Prostate gland (tissue), 2 donors: ENCODE measurements around the gene PGF. TPM values are rescaled to one million over a fixed set of nuclear protein-coding genes. Genes with fewer than 3 reads are reported as not detected.

Source experiments
- DNase-seq: peaks from one replicate; pipeline ENCODE4 v3.0.0-alpha.2; 2019; ENCODE audit warnings: low spot score
- H3K27ac ChIP-seq, 2 donors: fragments of 200-600 bp; sonication (generic); 2 replicates each; pipeline ENCODE4 v1.5.1; 2017 to 2019
- H3K27me3 ChIP-seq: fragments of 200-600 bp; sonication (generic); replicated peaks from 2 replicates; pipeline ENCODE4 v1.5.1; 2019; ENCODE audit not compliant: insufficient read depth
- H3K36me3 ChIP-seq, 2 donors: fragments of 200-600 bp; sonication (generic); 1 replicate in 1 of 2; 2 replicates in 1 of 2; pipeline versions ENCODE4 v1.5.1 to v1.8.1; 2017 to 2019
- H3K4me1 ChIP-seq: fragments of 200-600 bp; sonication (generic); replicated peaks from 2 replicates; pipeline ENCODE4 v1.5.1; 2019
- H3K4me3 ChIP-seq, 2 donors: fragments of 200-600 bp; sonication (generic); 2 replicates each; pipeline ENCODE4 v1.5.1; 2017 to 2019
- H3K9me3 ChIP-seq: fragments of 200-600 bp; sonication (generic); 2 replicates; pipeline ENCODE4 v1.5.1; 2017
- CTCF ChIP-seq, 4 experiments: fragments of 200-600 bp in 2 of 4; fragments of 450-650 bp in 2 of 4; sonication (generic) in 2 of 4; IDR thresholded peaks; 1 replicate in 3 of 4; 2 replicates in 1 of 4; pipeline ENCODE4 v1.5.1; 2016 to 2019; ENCODE audit warnings: antibody characterized with exemption in 4 of 4, mild to moderate bottlenecking in 2 of 4, moderate library complexity in 2 of 4
- POLR2A ChIP-seq: fragments of 450-650 bp; IDR thresholded peaks from one replicate; pipeline ENCODE4 v1.6.1; 2016; ENCODE audit warnings: antibody characterized with exemption, mild to moderate bottlenecking
- POLR2AphosphoS5 ChIP-seq: sonication (generic); formaldehyde crosslinking; IDR thresholded peaks from one replicate; pipeline ENCODE4 v1.6.1; 2017; ENCODE audit warnings: antibody characterized with exemption
- WGBS: methylation state at CpG from one replicate; pipeline ENCODE4 v1.1.5; 2018; 5-methylcytosine and 5-hydroxymethylcytosine counted together
- intact Hi-C: fragments of 100-400 bp; cut with DNase I; formaldehyde crosslinking; loops from one replicate; pipeline ENCODE4 v1.14.2; 2022
- total RNA-seq, 2 donors: library from RNA; depleted of rRNA; stranded (reverse); fragments of >200 nt; gene quantifications; one replicate each; pipeline ENCODE4 v1.1.0, GENCODE V29; 2016

PGF gene
- total RNA-seq, 2 donors from 2014 or later, result 7.9 to 16.2 TPM

- intact Hi-C loops, result no loop called here
- no peak for DNase-seq
- no peaks in the 10 kb centered on the region for H3K36me3 ChIP-seq
- H3K27me3 ChIP-seq, result no peaks in the 10 kb centered on the region
- H3K27ac ChIP-seq, result no peak overlapping the region
- no peak for TF ChIP-seq POLR2AphosphoS5
- TF ChIP-seq CTCF (IDR thresholded peaks at IDR 0.05), result no peak
- TF ChIP-seq POLR2A, result no peak
- 77% methylated on average over 15 of the region's 15 CpGs for WGBS
- H3K4me1 ChIP-seq, result no peaks in the 10 kb centered on the region
- H3K4me3 ChIP-seq, result no peak overlapping the region
- no peaks in the 10 kb centered on the region for H3K9me3 ChIP-seq
Observed at GRCh38 chr14:74951443-74952179, 3.8 kb downstream of the PGF start.

GRCh38 chr14:74950795-74951442 is 4.5 kb downstream of the PGF start:
- no peak overlapping the region for H3K4me3 ChIP-seq
- H3K36me3 ChIP-seq, result no peaks in the 10 kb centered on the region
- H3K9me3 ChIP-seq, result no peaks in the 10 kb centered on the region
- WGBS, result 75% methylated on average over 9 of the region's 9 CpGs
- no peak overlapping the region for H3K27ac ChIP-seq
- no peaks in the 10 kb centered on the region for H3K4me1 ChIP-seq
- H3K27me3 ChIP-seq, result no peaks in the 10 kb centered on the region
- intact Hi-C loops, result no loop called here
- no peak for TF ChIP-seq POLR2A
- TF ChIP-seq POLR2AphosphoS5, result no peak
- no peak for TF ChIP-seq CTCF (IDR thresholded peaks at IDR 0.05)
- no peak for DNase-seq

- Histone ChIP-seq H3K27me3 (no peaks in the 10 kb centered on the region), H3K4me1 (no peaks in the 10 kb centered on the region), H3K4me3 (no peak overlapping the region), H3K36me3 (no peaks in the 10 kb centered on the region), H3K9me3 (no peaks in the 10 kb centered on the region), H3K27ac (no peak overlapping the region)
- no peak for DNase-seq
- TF ChIP-seq CTCF (IDR thresholded peaks at IDR 0.05) (no peak), POLR2A (no peak), POLR2AphosphoS5 (no peak)
- 86% methylated on average over 17 of the region's 17 CpGs for WGBS
- intact Hi-C loops, result loop anchor here (5.0 kb wide), 1 partner anchor 52 kb away; the partner anchor contains the start of gene EIF2B2
Observed at GRCh38 chr14:74949859-74950573, 5.4 kb downstream of the PGF start.

- Histone ChIP-seq H3K27me3 (no peaks in the 10 kb centered on the region), H3K9me3 (no peaks in the 10 kb centered on the region), H3K4me1 (no peaks in the 10 kb centered on the region), H3K36me3 (no peaks in the 10 kb centered on the region), H3K4me3 (no peak overlapping the region), H3K27ac (no peak overlapping the region)
- TF ChIP-seq POLR2AphosphoS5 (no peak), CTCF (IDR thresholded peaks at IDR 0.05) (no peak), POLR2A (no peak)
- DNase-seq, result no peak
- intact Hi-C loops, result loop anchor here (5.0 kb wide), 1 partner anchor 53 kb away; the partner anchor contains the start of gene EIF2B2
- WGBS, result 82% methylated on average over 16 of the region's 16 CpGs
Observed at GRCh38 chr14:74949191-74949601, 6.2 kb downstream of the PGF start.
